Adrenal gland (tissue), 19 donors: ENCODE results near the gene SNRPF. TPM values are rescaled to one million over a fixed set of nuclear protein-coding genes. Genes with fewer than 3 reads are reported as not detected.
"Not testable (repeated sequence)": the region's sequence is repeated elsewhere in the genome, so short reads cannot be mapped to it uniquely, and the experiment has no call there.

ENCODE experiments used
- DNase-seq, 7 donors: peaks; one replicate each; pipeline ENCODE4 v3.0.0-alpha.2; 2019 to 2020
- H3K27ac ChIP-seq, 5 donors: fragments of 200-600 bp; sonication (generic) in 4 of 5; 1 replicate in 3 of 5; 2 replicates in 2 of 5; pipeline versions ENCODE4 v1.5.1 to v1.8.0; 2016 to 2020; ENCODE audit warnings: mild to moderate bottlenecking in 1 of 5
- H3K27me3 ChIP-seq: fragments of 200-600 bp; 2 replicates; pipeline ENCODE4 v1.8.0; 2021
- H3K36me3 ChIP-seq, 2 donors: fragments of 200-600 bp; replicated peaks in 1 of 2; 1 replicate in 1 of 2; 2 replicates in 1 of 2; pipeline versions ENCODE4 v1.5.1 to v1.8.0; 2018 to 2022
- H3K4me1 ChIP-seq, 2 donors: fragments of 200-600 bp; replicated peaks in 1 of 2; 1 replicate in 1 of 2; 2 replicates in 1 of 2; pipeline versions ENCODE4 v1.5.1 to v1.8.0; 2018 to 2021
- H3K4me3 ChIP-seq, 4 donors: fragments of 200-600 bp; sonication (generic) in 3 of 4; one replicate each; pipeline ENCODE4 v1.5.1; 2016 to 2018
- H3K9me3 ChIP-seq, 3 donors: fragments of 200-600 bp; sonication (generic) in 1 of 3; replicated peaks in 1 of 3; 1 replicate in 2 of 3; 2 replicates in 1 of 3; pipeline versions ENCODE4 v1.5.1 to v1.8.0; 2016 to 2021
- POLR2A ChIP-seq, 2 donors: fragments of 450-650 bp; IDR thresholded peaks; one replicate each; pipeline ENCODE4 v1.6.1; 2017; ENCODE audit warnings: antibody characterized with exemption in 2 of 2, mild to moderate bottlenecking in 2 of 2, moderate library complexity in 1 of 2
- WGBS, 4 donors: extraction: QIAGEN DNeasy Blood & Tissue Kit in 2 of 4; methylation state at CpG; one replicate each; pipeline versions ENCODE4 v1.1.5 to v1.1.7; 2013 to 2017; 5-methylcytosine and 5-hydroxymethylcytosine counted together
- intact Hi-C, 2 donors: fragments of 100-400 bp; cut with DNase I; formaldehyde crosslinking; loops; one replicate each; pipeline versions ENCODE4 v1.14.1 to v1.15.0; 2022 to 2023
- long read RNA-seq, 10 donors: library from polyadenylated mRNA in 3 of 10; unstranded in 2 of 10; stranded (forward) in 1 of 10; transcript quantifications; one replicate each; pipeline ENCODE4 v2.0.0 and lab custom pipeline, GENCODE V29; 2021 to 2026
- polyA plus RNA-seq, 3 donors: library from polyadenylated mRNA; stranded (reverse); fragments of 200-250 nt in 2 of 3; fragments of 350-450 nt in 1 of 3; fragmentation: Illumina TruSeq in 1 of 3; extraction: RNeasy Lipid Tissue Mini Kit (QIAGEN cat#74804) in 1 of 3; gene quantifications; one replicate each; pipeline ENCODE4 v1.2.3, GENCODE V29; 2013 to 2014
- total RNA-seq, 9 donors: library from RNA; depleted of rRNA in 4 of 9; stranded (reverse); fragments of >200 nt in 4 of 9; fragments of 120-200 nt in 1 of 9; fragmentation: NEBNext Ultra II Directional in 1 of 9; extraction: Animal tissue kit (Norgen Biotek cat#: 25700) in 1 of 9; gene quantifications; one replicate each; pipeline versions ENCODE4 v1.1.0 to v1.2.4, GENCODE V29; 2013 to 2023
- TF ChIP-seq, protein P1 (sequence below), 6 experiments: fragments of 450-650 bp in 4 of 6; fragments of 200-600 bp in 2 of 6; sonication (generic) in 1 of 6; IDR thresholded peaks; 1 replicate in 5 of 6; 2 replicates in 1 of 6; pipeline versions ENCODE4 v1.5.1 to v1.8.0; 2016 to 2021; ENCODE audit warnings: antibody characterized with exemption in 6 of 6, mild to moderate bottlenecking in 2 of 6, moderate library complexity in 1 of 6
- donor health status: healthy with polysubstance abuse.
- donor health status: Bipolar disorder and iron deficiency.
- donor health status: DM: yes; HTN: yes; CAD: no.
- donor health status: DM: no; HTN: no; CAD: no.
- donor health status: DM: no; HTN: no; CAD: no.
- donor health status: DM: yes; HTN: yes; CAD: no.

The SNRPF gene
- total RNA-seq (10 to 100 TPM in 5 of 9 donors, 1 to 10 TPM in 4; 3.4 to 25.8 (median 13.3) TPM), polyA plus RNA-seq (10 to 100 TPM; 44.5 to 64.3 (median 59.3) TPM)
- long read RNA-seq, donor 1, transcript SNRPF-201 (4 exons, 1,389 nt), result major isoform, 107 of 112 reads
- long read RNA-seq, donor 1, partial matches to known transcripts, result 0 of 112 reads
- long read RNA-seq, donor 1, other reads (novel, unspliced or antisense), result 0 of 112 reads
- long read RNA-seq, donor 2, transcript SNRPF-201 (4 exons, 1,389 nt), result major isoform, 43 of 47 reads
- long read RNA-seq, donor 2, partial matches to known transcripts, result 0 of 47 reads
- long read RNA-seq, donor 2, other reads (novel, unspliced or antisense), result 0 of 47 reads
- long read RNA-seq, donor 3, transcript SNRPF-201 (4 exons, 1,389 nt), result major isoform, 69 of 74 reads
- long read RNA-seq, donor 3, partial matches to known transcripts, result 0 of 74 reads
- long read RNA-seq, donor 3, other reads (novel, unspliced or antisense), result 0 of 74 reads
- long read RNA-seq, donor 4, transcript SNRPF-201 (4 exons, 1,389 nt), result major isoform, 44 of 45 reads
- long read RNA-seq, donor 4, partial matches to known transcripts, result 1 of 45 reads
- long read RNA-seq, donor 4, other reads (novel, unspliced or antisense), result 0 of 45 reads
- long read RNA-seq, donor 5, transcript SNRPF-201 (4 exons, 1,389 nt), result major isoform, 34 of 42 reads
- long read RNA-seq, donor 5, partial matches to known transcripts, result 8 of 42 reads
- long read RNA-seq, donor 5, other reads (novel, unspliced or antisense), result 0 of 42 reads
- long read RNA-seq, donor 6, transcript SNRPF-201 (4 exons, 1,389 nt), result major isoform, 27 of 27 reads
- long read RNA-seq, donor 6, partial matches to known transcripts, result 0 of 27 reads
- long read RNA-seq, donor 6, other reads (novel, unspliced or antisense), result 0 of 27 reads
- long read RNA-seq, donor 7, transcript SNRPF-201 (4 exons, 1,389 nt), result major isoform, 44 of 45 reads
- long read RNA-seq, donor 7, partial matches to known transcripts, result 0 of 45 reads
- long read RNA-seq, donor 7, other reads (novel, unspliced or antisense), result 0 of 45 reads
- long read RNA-seq, donor 8, transcript SNRPF-201 (4 exons, 1,389 nt), result major isoform, 97 of 101 reads
- long read RNA-seq, donor 8, partial matches to known transcripts, result 0 of 101 reads
- long read RNA-seq, donor 8, other reads (novel, unspliced or antisense), result 0 of 101 reads
- long read RNA-seq, donor 9, transcript SNRPF-201 (4 exons, 1,389 nt), result major isoform, 57 of 64 reads
- long read RNA-seq, donor 9, partial matches to known transcripts, result 5 of 64 reads
- long read RNA-seq, donor 9, other reads (novel, unspliced or antisense), result 0 of 64 reads
- long read RNA-seq, donor 10, transcript SNRPF-201 (4 exons, 1,389 nt), result major isoform, 37 of 40 reads
- long read RNA-seq, donor 10, partial matches to known transcripts, result 0 of 40 reads
- long read RNA-seq, donor 10, other reads (novel, unspliced or antisense), result 0 of 40 reads

DNA sequence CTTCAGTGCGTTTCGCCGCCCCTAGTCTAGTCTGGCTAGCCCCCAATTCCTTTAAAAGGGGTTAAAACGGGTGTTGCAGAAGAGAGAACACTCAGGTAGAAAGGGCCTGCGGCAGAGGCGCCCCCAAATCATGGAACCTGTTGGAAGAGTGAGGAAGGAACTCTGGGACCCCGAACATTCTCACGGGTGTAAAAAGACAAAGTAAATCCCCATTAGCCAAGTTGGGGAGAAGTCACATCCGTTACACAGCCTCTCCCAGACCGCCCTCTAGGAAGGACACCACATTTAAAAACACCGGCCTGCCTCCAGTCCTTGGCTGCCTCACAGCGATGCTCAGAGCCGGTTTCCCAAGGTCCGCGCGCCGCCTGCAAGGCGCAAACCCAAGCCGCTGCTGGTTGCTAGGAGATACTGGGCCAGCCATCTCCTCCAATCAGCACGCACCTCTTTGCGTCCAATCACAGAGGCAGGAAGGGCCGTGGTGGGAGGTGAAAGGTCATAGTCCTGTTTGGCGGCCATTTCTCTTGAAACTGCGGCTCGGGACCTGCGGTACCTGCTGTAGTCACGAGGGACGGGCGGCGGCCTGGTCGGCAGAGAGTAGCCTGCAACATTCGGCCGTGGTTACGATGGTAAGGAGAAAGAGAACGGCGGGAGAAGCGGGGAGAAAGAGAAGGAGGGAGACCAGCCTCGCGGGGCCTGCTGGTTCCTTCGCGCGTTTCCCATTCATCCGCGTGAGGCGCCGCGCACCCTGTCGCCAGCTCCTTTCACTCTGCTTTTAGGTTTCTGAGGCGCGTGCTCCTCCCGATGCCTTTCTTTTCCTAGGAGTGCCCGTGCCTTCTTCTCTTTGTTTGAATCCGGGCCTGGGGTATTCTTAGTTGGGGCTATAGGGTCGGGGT lies at the start of gene SNRPF:
Gene SNRPF, plus strand, starts transcription at position 502 of the 893 bp plus-strand sequence. Its CDS starts 122 bp downstream, at position 624.
- Histone ChIP-seq H3K9me3 (no peaks in the 10 kb centered on the region), H3K4me1 (peaks cover 13 to 19% of the 10 kb centered on the region in 2 donors), H3K36me3 (peaks cover 0 to 17% of the 10 kb centered on the region in 2 donors), H3K27ac (peak within 1 kb of the TSS in 4 of 5 donors; percentile 58 to 85 (median 82)), H3K4me3 (peak within 1 kb of the TSS; percentile 35 to 71 (median 51)), H3K27me3 (no peaks in the 10 kb centered on the region)
- WGBS, 4 donors, result 0 to 1% (median 1%) methylated on average over 41 to 54 of the region's 54 CpGs
- DNase-seq, result peak; percentile 95 to 99 (median 97)
- intact Hi-C loops, result no loop called here
- TF ChIP-seq POLR2A (IDR thresholded peaks at IDR 0.05), result peak in 1 of 2 donors; percentile 36
- TF ChIP-seq, protein P1, sequence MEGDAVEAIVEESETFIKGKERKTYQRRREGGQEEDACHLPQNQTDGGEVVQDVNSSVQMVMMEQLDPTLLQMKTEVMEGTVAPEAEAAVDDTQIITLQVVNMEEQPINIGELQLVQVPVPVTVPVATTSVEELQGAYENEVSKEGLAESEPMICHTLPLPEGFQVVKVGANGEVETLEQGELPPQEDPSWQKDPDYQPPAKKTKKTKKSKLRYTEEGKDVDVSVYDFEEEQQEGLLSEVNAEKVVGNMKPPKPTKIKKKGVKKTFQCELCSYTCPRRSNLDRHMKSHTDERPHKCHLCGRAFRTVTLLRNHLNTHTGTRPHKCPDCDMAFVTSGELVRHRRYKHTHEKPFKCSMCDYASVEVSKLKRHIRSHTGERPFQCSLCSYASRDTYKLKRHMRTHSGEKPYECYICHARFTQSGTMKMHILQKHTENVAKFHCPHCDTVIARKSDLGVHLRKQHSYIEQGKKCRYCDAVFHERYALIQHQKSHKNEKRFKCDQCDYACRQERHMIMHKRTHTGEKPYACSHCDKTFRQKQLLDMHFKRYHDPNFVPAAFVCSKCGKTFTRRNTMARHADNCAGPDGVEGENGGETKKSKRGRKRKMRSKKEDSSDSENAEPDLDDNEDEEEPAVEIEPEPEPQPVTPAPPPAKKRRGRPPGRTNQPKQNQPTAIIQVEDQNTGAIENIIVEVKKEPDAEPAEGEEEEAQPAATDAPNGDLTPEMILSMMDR (IDR thresholded peaks at IDR 0.05), result peak in 1 of 6 experiments; percentile 13

DNA sequence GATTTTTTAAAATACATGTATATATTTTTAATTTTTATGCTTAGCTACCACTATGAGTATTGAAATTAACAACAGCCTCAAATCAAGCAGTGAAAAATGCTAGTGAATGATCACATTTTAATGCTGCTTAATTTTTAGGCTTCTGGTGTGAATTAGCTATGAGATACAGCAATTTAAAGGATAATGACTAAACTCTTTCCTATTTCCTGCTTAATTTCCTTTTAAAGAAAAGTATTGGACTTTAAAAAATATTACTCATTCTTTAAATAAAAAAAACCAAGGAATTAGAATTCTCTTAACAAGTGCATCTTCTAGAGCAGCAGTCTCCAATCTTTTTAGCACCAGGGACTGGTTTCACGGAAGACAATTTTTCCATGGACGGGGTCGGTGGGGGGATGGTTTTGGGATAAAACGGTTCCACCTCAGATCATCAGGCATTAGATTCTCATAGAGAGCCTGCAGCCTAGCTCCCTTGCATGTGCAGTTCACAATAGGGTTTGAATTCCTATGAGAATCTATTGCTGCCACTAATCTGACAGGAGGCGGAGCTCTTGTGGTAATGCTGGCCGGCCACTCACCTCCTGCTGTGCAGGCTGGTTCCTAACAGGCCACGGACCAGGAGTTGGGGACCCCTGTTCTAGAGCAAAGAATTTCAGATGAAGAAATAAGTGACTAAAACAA lies 49.6 kb upstream of the SNRPF start:
- no peak for DNase-seq
- 89 to 96% (median 94%) methylated on average over 7 of the region's 7 CpGs for WGBS, 4 donors
- Histone ChIP-seq H3K27me3 (no peaks in the 10 kb centered on the region), H3K9me3 (no peaks in the 10 kb centered on the region), H3K27ac (no peak overlapping the region), H3K4me1 (no peaks in the 10 kb centered on the region), H3K36me3 (no peaks in the 10 kb centered on the region), H3K4me3 (no peak overlapping the region)
- intact Hi-C loops, result no loop called here
- TF ChIP-seq, protein P1 (IDR thresholded peaks at IDR 0.05), result no peak
- no peak for TF ChIP-seq POLR2A (IDR thresholded peaks at IDR 0.05)

DNA sequence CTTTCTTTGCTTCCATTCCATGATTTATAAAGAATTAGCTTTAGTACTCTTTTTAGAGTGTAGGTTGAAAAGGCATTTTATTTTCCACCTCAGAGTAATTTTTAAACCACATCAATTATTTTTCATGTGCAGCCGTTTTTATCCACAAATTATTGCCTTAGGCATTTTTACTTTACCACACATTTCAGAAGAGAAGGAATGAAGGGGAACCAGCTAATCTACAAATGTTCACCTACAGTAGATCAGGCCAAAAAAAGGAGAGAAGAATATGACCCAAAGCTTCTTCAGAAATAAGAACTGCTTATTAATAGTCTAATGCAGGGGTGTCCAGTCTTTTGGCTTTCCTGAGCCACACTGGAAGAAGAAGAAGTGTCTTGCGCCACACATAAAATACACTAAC lies 48.3 kb upstream of the SNRPF start:
- Histone ChIP-seq H3K27me3 (no peaks in the 10 kb centered on the region), H3K4me1 (no peaks in the 10 kb centered on the region), H3K4me3 (no peak overlapping the region), H3K9me3 (no peaks in the 10 kb centered on the region), H3K27ac (no peak overlapping the region), H3K36me3 (no peaks in the 10 kb centered on the region)
- DNase-seq, result no peak
- intact Hi-C loops, result loop anchor here (5.0 to 10.0 kb wide), 3 partner anchors 186 to 228 kb away; no protein-coding TSS in a partner anchor
- TF ChIP-seq, protein P1 (IDR thresholded peaks at IDR 0.05), result no peak
- no peak for TF ChIP-seq POLR2A (IDR thresholded peaks at IDR 0.05)
- WGBS, 4 donors, result 75 to 83% (median 79%) methylated on average over 2 of the region's 2 CpGs

DNA sequence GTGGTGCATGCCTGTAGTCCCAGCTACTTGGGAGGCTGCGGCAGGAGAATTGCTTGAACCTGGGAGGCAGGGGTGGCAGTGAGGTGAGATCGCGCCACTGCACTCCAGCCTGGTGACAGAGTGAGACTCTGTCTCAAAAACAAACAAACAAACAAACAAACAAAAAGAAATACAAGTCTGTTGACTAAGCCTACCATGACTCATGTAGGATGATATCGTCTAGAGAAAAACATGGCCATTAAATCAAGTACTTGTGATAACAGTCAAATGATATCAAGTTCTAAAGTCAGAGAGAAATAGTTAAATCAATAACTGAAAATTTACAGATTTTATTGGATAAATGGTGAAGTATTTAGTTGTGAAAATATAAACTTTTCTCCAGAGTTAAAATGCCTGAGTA lies 46.6 kb upstream of the SNRPF start:
- H3K4me1 ChIP-seq, DNase-seq, H3K4me3 ChIP-seq, H3K36me3 ChIP-seq, H3K9me3 ChIP-seq, H3K27me3 ChIP-seq, H3K27ac ChIP-seq: not testable (repeated sequence)
- intact Hi-C loops, result loop anchor here (5.0 to 10.0 kb wide), 3 partner anchors 187 to 230 kb away; no protein-coding TSS in a partner anchor
- 76 to 84% (median 83%) methylated on average over 4 of the region's 4 CpGs for WGBS, 4 donors
